Left kidney (tissue), 2 donors: Measurements from ENCODE around the gene GALNT14. TPM values are rescaled to one million over a fixed set of nuclear protein-coding genes. Genes with fewer than 3 reads are reported as not detected.

ENCODE experiments used
- DNase-seq: peaks from one replicate; pipeline ENCODE4 v3.0.0-alpha.2; 2013
- polyA plus RNA-seq: library from polyadenylated mRNA; unstranded; fragments of 120-200 nt; gene quantifications from one replicate; pipeline ENCODE4 v1.2.1, GENCODE V29; 2013; ENCODE audit not compliant: insufficient read length

Gene GALNT14
- polyA plus RNA-seq, 1 donor, result 47.6 TPM

DNA sequence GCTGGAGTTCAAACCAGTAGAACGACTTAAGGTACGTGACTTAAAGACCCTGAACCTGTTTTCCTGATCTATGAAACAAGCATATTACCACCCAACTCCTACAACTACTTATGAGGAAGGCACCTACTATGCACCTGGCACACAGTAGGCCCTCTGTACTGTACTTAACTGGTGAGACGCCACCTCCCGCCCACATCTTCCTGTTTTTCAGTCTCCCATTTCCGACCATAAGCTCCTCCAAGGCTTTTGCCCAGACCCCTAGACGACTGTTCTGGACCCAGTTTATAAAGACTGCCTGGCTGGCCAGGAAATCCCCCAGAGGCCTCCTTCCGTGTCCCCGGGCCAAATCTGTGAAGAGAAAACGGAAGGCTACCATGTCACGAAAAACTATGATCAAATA is 1.5 kb downstream of the GALNT14 start:
- no peak for DNase-seq

DNA sequence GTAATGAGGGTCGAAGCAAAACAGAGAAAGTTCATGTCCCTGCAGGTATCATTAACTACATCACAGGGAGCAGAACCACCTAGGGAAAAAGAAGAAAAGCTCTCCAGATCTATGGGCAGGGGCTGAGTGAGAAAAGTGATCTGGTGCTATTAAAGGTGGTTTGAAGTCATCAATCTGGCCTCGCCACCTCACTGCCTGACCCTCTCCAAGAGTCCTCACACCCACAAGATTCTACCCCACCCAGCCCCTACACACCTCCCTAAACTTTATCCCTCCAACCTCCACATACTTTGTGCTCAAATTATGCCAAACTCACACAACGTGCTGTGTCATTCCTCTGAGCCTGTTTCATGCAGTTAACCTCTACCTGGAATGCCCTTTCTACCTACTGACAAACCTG is 2.2 kb downstream of the GALNT14 start:
- no peak for DNase-seq

DNA sequence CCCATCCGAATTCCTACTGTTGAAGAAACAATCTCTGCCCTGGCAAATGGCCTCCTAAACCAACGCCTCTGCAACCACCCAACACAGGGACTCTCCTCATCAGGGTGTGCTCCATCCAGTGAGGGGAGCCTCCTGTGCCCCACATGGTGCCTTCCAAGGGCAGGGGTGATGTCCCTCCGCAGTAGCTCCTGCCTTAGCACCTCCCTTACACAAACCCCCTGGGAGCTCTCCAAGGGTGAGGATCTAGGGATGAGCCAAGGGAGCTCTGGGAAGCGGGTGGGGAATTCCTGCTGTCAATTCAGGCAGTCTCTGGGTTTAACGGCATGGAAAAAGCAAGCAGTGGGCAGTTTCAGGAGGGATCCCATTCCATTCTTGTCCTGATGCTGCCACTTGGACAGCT is 3.8 kb downstream of the GALNT14 start:
- DNase-seq, result no peak

DNA sequence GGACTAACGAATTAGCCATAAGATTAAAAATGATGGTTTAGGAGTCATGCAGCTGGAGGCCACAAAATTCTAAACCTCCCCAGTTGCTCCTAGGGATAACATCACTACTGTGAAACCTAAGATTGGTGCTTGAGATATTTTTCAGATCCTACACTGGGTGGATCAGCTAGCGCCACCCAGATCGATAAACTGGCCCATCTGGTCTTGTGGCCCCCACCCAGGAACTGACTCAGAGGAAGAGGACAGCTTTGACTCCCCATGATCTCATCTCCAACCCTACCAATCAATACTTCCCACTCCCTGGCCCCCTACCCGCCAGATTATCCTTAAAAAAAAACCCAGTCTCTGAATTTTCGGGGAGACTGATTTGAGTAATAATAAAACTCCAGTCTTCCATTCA is 5.5 kb downstream of the GALNT14 start:
- DNase-seq, result no peak

GRCh38 chr2:31131871-31132270 is 6.4 kb downstream of the GALNT14 start:
- no peak for DNase-seq

- DNase-seq, result no peak
Observed at GRCh38 chr2:31129375-31130171, 8.7 kb downstream of the GALNT14 start.

DNA sequence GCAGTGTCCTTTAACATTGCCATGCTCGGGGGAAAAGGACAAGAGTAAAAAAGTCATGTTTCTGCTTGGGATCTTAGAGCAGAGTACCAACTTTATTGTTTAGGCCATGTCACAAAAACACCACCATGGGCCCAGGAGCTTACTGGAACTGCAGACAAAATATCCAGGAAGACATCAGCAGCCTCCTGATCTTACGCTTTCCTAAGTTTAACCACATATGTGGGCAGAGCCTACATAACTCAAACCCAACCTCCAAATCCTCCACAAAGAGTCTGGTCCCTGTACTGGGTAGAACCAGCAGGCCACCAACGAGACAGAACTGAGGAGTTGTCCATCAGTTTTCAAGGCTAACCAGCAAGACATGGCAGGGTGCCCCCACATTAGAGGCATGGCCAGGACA is 10.3 kb downstream of the GALNT14 start:
- DNase-seq, result no peak

DNA sequence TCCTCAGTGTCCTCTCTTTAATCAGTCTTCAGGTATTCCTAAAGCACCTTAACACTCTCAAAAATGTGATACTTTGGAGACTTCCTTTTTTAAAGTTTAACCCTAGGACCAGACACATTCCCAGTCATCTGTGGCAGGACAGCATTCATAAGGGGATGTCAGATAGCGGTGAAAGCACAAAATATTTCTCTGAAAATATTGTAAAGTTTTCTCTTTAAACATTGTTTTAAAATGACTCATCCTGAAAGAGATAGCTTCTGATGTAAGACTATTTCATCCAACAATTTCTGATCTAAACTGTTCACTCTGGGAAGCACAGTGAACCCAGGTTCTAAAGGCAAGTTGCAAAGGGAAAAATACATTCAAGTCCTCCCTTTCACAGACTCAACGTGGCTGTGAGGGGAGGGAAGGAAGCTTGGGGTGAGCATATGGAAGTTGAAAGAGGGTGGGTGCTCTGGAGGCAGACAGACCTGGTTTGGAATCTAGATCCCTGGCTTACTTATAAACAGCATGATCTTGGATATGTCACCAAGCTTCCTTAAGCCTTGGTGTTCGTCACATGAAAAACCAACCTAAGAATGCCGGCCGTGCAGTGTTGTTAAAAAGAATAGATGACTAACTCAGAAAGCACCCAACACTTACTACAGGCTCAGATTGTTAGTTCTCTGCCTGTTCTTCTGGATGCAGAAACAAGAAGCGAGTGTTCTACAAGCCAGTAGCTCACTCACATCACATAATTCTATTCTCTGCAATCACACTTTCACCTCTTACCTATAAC is 12.1 kb downstream of the GALNT14 start:
- no peak for DNase-seq

DNA sequence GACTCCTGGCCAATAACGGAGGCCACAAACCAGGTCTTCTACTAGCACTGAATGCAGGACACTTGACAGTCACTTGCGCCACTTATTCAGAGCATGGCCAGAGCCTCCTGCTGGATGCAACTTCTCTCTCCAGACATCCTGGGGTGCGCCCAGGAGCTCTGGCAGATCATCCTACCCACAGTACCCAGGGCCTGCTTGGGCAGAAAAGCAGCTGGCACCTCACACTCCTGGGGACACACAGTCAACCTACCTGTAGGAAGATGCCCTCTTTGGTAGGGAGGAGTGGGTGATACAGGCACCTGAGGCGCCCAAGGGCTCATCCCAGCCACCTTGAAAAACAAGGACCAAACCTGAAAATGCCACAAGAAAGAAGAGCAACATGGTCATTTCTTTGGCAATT is 13.3 kb downstream of the GALNT14 start:
- no peak for DNase-seq

GRCh38 chr2:31122133-31122532 is 16.1 kb downstream of the GALNT14 start:
- no peak for DNase-seq

DNA sequence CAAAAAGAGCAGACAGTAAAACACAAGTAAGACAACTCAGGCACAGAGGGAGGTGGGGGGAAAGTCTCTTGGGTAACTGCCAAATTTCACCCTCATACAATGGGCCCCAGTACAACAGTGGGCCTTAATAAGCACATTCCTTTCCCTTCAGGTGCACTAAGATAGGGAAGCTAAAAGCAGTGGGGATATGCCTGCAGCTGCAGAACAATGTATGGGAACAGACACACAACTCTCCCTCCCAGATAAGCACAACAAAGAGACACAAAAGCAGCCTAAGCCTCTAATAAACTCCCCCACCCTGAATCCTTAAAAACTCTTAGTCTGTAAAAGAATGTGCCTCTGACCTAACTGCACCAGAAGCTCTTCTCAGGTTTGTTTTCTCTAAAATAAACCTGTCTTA is 24.5 kb downstream of the GALNT14 start:
- no peak for DNase-seq

GRCh38 chr2:31112544-31112943 is 25.7 kb downstream of the GALNT14 start:
- no peak for DNase-seq

DNA sequence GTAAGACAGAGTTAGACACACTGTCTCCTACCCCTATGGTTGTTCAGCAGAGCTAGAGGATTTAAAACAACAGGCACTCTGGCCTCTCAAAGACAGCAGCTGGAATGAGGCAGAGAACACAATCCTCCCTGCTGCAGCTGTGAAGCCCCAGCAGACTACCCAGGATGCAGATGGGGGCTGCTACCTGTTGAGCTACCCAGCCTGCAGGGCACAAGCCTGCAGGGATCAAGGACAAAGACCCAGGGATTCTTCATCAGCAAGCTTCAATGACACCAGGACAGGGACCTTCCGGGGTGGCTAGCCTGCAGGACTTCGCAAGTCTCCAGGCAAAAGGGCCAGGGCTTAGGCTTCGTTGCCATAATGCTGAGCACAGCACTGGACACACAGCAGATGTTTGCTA is 27.2 kb downstream of the GALNT14 start:
- no peak for DNase-seq

- DNase-seq, result no peak
Observed at GRCh38 chr2:31110431-31110830, 27.8 kb downstream of the GALNT14 start.

DNA sequence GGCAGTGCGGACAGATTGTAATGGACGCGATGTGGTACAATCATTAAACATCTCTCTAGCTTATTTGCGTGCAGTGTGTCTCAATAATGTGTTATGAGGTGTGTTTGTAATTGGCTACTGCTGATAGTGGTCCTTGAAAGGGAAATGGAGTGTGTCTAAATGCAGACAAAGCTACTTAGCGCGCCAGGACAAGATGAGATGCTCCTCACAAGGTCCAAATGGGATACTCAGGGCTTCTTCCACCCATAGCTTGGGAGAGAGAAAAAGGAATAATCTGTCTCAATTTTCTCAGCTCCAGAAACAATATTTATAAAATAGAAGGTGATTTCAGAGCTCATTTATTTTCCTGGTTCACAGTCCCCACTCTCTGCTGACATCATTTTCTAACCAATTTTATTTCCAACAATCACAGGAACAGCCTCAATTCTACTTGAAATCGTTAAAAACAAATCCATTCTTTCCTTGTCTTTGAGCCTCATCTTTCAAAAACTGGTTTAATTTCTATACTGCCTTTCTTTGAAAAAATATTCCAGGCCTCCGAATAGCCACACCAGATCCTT is 28.5 kb downstream of the GALNT14 start:
- no peak for DNase-seq

- no peak for DNase-seq
Observed at GRCh38 chr2:31108561-31109286, 29.5 kb downstream of the GALNT14 start.

GRCh38 chr2:31107591-31108300 is 30.5 kb downstream of the GALNT14 start:
- peak; percentile 30 for DNase-seq

GRCh38 chr2:31101701-31102100 is 36.5 kb downstream of the GALNT14 start:
- DNase-seq, result no peak

- no peak for DNase-seq
Observed at GRCh38 chr2:31097962-31098613, 40.2 kb downstream of the GALNT14 start.

- DNase-seq, result no peak
Observed at GRCh38 chr2:31090188-31090587, 48.1 kb downstream of the GALNT14 start.

DNA sequence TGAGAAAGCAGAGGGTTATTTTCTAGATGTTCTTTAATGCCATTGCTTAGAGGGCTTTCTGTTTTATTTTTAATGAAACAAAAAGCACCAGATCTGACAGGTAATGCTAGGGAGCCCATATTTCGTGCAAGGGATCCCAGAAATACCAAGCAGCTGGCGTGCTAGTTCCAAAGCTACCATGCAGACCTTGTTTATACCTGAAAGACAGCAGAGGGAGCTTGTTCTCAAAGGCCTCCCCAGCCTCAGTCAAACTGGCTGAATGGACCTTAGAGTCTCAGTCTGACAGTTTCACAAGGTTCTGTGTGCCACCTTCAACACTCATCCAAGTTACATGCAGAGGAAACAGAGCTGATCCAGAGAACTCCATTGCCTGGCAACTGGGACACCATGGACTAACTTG is 48.6 kb downstream of the GALNT14 start:
- no peak for DNase-seq
